Stromal cell of bone marrow (primary cell): ENCODE measurements around the gene SLC6A12.
"Not testable (repeated sequence)": the region's sequence is repeated elsewhere in the genome, so short reads cannot be mapped to it uniquely, and the experiment has no call there.

Experiments
- DNase-seq: peaks from one replicate; pipeline ENCODE4 v3.0.0-alpha.2; 2012; ENCODE audit warnings: low read depth

SLC6A12 gene

DNA sequence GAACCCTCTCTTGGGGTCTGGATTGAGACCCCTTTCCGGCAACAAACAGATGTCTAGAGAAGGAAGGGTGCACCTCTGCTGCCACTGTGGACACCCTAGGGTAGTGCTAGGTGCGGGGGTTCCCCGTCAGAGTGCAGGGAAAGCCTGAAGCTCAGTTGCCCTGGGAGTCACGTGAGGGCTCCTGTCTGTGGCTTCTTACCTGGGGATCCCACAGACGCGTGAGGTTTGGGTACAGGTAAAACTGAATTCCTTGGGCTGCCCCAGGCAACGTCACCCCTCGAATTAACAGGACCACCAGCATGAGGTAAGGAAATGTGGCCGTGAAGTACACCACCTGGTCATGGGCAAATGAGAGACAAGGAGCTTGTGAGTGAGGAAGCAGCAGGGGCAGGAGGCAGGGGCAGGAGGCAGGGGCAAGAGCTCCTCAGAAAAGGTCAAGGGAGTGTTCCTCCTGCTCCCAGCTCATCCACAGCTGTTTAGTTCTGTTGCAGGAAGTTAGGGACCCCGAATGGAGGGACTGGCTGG, 21.0 kb upstream of the SLC6A12 start:
- no peak for DNase-seq

DNA sequence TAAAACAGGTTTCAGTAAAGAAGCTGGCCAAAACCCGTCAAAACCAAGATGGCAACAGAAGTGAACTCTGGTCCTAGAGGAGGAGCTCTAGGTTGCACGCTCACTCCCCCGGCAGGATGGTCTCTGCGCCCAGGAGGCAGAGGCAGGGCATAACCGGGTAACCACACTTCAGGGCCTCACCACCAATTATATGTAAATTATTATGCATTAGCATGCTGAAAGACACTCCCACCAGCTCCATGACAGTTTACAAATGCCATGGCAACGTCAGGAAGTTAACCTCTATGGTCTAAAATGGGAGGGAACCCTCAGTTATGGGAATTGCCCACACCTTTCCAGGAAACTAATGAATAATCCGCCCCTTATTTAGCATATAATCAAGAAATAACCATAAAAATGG, 20.1 kb upstream of the SLC6A12 start:
- no peak for DNase-seq

DNA sequence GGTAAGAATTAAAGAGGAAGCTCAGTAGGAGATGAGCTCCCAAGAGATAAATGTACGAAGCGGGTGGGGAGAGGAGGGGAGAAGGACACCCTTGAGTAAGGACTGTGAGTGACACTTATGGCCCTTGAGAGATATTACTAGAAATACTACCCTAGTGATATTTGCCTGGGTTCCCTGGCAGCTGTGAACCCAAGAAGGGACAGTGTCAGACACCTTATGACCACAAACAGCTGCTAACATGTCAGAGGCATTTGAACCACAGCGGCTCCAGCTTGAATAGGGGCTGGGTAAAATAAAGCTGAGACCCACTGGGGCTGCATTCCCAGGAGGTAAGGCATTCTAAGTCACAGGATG, 19.6 kb upstream of the SLC6A12 start:
- DNase-seq = no peak

DNA sequence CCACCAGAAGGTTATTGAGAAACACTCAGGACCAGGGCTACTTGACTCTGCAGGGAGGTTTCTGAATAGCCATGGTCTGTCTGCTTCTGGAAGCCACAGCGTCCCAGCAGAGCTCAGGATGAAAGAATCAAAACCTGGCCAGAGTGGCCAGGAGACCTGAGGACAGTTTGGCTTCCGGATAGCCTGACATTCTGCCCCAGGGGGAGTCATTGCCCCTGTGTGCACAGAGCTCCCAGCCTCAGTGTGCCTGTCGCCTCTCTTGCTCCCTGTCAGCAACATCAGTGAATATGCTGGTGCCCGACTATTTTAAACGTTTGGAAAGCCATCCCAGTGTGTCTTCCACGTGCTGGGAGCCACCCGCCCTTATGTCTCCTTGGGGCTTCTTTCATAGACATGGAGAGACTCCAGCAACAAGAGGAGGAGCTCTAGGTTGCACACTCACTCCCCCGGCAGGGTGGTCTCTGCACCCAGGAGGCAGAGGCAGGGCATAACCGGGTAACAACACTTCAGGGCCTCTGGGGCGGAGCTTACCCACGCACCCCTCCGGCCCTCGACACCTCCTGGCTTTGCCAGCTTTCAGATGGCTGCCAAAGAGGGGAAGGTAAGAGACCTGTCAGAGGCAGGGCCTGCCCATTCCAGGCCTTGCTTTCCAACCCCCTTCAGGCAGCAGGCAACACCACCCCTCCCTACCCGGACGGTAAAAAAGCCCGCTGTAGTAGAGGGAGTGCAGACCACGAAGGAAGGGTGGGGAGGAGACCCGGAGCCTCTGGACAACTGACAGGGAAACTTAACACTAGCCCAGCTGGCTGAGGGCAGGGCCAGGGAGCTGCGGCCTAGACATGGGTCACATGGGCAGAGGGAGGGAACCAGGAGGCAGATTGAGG, 19.0 kb upstream of the SLC6A12 start:
- no peak for DNase-seq

DNA sequence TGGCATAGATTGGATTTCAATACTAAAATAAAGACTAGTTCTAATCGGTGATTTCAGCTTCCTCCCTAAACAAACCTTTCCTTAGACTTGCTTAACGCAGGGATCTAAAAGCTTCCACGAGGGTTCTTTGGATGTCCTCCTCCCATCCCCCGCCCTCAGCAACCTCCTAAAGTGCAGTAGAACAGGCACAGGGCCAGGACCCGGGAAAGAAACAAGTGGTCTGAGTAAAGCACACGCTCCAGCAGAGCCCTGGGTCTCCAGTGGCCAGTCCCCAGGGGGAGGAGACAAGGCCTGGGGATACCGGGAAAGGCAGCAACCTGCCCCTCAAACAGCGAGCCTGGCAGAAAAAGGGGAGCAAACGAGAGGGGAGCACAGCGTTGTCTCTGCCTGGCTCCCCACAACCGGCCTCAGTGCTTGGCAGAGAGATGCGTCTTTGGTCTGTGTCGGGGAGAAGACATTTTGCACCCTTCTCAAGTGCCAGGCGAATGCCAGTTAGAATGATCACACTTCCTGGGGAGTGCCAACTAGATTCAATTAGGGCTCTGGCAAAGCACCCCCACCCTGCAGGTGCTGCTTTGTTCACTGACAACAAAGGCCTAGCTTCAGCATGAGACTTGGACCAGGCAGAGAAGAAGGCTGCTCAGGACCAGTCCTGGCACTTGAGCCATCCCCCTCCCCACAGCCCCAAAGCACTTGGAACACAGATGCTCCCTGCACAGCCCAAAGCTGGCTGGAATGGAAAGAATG, 17.1 kb upstream of the SLC6A12 start:
- no peak for DNase-seq

DNA sequence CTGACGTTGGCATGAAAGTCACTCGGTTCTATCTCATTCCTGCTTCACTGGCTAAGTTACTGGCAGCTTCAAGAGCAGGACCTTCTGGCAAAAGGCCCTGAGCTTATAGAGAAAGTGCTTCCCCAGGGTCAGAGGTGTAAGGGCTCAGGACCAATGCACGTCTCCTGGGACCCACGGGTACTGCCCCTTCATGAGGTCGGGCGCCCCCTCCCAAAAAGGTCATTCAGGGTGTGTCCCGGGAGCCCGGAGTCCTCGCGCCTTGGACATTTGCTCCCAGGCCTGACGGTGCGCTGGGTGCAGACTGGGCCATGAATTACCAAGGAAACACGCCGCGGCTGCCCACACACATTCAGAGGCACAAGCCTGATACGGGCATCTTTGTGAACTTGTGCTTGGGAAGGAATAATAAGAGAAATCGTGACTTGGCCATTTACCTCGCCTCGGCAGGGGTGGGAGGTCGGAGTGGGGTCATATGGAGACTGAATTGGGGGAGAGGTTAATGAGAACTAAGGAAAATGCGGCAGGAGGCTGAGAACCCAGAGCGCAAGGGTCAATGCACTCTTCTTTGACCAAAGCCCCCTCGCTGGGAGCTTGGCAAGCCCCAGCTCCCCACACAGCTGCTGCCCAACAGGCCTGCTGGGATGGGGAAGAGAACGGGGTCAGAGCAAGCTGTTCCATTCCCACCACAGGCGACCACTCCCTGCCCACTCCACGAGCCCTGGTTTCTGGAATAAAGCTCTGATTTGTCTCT, 15.7 kb upstream of the SLC6A12 start:
- DNase-seq = no peak

DNA sequence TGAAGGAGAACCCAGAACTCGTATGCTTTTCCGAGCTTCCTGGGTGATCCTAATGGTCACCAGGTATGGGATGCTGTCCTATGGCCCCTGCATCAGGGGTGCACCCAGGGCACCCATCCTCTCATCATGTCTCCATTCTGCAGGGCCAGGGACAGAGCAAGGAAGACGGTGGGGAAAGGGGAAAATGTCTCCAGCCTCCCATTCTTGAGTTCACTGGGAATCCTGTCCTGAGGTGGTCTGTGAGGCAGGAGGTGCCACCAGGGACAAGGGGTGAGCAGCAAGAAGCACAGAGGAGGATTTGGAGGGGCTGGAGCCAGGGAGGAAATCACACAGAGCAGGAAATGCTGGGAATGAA, 14.9 kb upstream of the SLC6A12 start:
- DNase-seq = no peak

DNA sequence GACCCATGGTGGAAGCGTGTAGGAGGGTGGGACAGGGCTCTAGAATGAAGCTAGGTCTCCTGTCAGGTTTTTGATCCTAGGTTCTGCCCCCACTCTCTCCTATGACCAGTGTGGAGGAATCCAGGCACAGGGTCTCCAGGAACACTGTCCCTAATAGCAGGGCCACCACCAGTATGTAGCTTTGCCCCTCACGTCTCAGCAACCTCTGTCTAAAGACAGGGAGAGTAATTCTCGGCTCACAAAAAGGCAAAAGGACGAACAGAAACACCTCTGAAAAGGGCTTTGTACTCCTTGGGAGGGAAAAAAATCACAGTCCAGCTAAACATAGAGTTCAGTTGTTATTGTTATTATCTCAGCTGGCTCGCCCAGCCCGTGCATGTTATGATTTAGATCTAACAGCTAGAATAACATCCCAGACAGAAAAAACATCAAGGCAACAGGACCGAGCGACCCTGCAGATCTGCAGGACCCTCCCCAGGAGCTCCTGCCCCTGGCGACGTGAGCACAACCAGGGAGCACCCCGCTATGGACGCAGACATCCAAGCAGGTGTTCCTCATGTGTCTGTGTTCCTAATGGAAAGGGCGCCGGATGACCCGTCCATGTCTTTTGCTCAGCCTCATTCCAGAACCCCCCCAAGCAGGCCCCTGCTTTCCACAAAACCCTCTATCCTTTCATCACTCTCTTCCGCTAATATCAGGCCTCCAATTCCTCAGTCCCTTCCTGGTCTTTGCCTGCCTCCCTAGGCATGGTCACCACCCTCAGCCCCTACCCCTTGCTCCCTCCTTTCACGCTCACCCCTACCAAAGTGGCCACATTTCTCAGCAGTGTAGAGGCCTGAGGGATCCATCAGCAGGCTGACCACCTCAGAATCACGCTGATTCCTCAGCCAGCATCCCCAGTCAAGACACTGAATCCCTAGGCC, 14.2 kb upstream of the SLC6A12 start:
- no peak for DNase-seq

DNA sequence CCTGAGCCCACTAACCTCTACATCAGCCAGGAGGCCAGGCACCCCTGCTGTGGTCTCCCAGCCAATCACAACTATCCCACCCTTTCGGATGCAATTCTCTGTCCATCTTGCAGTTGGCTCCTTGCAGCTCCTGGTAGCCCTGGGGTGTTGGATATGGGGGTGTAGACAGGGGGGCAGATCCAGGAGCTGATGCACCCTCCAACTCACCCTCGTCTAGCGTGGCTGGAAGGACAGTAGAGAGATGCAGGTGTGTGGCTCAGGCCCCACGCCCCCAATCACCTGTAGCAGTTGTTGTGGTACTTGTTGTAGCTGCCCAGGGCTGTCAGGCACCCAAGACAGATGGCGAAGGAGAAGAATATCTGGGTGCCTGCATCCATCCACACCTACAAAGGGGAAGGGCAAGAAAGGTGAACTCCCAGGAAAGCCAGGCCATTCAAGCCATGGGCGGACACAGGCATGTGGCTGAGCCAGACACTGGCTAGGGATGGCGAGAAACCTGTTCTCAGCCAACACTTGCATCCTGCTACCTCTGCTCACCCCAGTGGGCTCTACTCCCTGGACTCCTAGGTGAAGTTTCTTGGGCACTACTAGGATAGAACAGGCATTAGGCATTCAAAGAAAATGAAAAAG, 13.4 kb upstream of the SLC6A12 start:
- DNase-seq = no peak

DNA sequence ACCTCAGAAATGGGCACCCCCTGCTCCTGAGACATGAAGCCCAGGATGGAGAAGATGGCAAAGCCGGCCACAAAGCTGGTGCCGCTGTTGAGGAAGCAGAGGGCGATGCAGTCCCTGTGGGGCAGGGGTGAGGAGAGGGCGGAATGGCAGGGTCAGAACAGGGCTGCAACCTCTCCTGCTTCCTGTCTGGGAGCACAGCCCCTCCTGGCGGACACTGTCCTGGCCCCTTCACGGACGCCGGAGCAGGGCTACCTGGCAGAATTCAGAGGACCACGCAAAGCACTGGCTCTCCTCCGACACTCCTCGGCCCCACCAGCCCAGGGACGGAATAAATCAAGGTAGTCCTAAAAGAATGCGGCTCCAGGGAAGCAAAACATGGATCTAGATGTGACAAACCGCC, 12.4 kb upstream of the SLC6A12 start:
- no peak for DNase-seq

DNA sequence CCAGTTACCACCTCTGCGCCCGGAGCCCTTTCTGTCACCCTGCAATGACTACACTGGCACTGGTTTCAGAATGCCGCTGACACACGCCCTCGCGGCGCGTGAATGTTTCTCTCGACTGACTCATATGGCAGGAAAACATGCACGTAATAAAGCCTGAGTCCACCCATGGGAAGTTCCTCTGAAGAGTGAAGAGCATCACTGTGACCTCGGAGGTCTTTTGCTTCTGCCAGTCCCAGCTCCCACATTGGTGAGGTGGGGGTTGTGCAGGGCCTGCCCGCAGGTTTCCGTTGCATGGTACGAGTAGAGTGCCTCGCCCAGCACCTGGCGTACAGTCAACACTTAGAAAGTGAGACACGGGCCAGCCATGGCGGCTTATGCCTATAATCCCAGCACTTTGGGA, 11.1 kb upstream of the SLC6A12 start:
- DNase-seq = no peak

DNA sequence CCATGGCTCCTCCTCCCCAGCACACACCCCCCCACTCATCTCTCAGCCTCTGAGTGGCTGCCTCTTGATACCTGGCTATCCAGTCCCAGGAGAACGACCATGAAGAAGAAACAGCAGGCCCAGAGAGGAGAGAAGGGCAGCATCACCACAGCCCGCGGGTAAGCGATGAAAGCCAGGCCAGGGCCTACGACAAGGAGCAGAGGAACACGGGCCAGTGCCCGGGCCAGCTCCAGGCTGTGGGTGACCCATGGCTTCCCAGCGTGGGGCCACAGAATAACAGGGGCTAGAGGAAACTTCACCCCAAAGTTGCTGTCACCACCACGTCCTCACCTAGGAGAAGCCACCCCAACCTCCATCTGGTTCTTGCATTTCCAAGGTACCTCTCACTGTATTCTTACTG, 10.4 kb upstream of the SLC6A12 start:
- DNase-seq = no peak

DNA sequence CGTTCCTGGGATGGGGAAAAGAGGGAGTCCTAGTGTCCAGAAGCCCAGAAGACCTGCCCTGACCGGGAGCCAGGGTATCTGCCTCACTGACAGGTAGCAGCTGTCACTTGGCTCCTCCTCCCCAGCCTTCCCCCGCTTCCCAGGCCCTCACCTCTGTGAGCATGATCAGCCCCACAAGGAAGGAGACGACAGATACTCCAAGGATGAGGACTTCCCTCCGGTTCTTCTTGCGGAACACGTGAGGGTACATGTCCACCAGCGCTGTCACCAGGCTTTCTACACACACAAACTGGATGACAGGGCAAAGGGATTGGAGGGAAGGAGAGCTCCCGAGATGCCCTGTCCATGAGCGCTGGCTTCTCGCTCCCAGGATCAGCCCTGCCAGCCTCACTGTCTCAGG, 9.9 kb upstream of the SLC6A12 start:
- no peak for DNase-seq

DNA sequence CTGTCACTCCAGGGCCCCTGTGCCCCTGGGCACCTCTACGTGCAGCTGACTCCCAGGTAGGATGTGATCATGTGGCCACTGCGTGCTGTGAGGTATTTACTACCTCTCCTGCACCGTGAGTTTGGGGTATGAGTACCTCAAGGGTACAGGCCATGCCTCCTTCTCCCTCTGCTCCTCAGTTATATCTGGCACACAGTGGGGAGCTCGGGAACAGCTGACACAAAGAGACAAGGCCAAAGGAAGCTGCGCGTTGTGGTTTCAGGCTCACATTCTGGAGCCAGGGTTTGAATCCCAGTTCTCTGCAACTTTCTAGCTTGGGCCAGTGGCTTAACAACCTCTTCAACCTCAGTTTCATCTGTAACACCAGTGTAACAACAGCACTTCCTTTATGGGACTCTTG, 7.8 kb upstream of the SLC6A12 start:
- no peak for DNase-seq

DNA sequence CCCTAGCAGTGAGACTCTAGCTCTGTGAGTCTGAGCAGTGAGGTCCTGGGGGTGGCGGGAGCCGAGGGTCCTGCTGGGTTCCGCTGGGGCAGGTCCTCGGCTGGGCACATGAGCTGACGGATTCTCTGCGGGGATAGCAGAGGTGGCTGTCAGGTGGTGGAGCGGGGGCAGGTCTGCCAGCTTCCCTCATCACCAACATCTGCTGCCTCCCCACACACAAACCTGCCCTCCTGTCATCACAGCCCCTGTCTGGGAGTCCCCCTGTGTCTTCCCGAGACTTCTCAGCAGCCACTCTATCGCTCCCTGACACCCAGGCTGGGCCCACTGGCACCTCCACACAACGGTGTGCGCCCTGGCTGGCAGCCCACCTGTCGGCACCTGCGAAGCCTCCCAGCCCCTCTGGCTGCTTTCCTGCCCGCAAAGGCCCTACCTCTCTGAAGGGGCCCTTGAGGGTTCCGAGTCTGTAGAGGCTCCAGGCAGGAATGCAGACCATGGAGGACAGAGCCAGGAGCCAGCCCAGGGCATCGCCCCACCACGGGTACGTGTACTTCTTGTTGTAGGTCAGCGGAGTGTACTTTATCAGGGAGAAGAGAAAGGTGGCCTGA, 7.1 kb upstream of the SLC6A12 start:
- DNase-seq = no peak

DNA sequence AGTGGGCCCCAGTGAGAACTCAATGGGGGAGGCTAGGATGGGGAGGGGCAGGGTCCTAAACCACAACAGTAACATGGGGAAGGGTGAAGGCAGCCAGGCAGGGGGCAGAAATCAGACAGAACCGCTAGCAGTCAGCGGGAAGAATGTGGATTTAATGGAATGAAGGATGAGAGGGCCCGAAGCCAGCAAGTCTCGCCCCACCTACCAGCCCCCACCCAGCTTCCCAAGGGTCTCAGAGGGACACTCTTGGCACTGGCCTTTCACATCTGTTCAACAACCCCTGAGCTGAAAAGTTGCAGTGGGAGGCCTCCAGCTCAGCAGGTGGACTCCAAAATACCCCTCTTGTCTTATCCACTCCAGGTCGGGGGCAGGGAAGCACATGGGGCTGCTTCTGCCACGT, 6.5 kb upstream of the SLC6A12 start:
- DNase-seq = no peak

DNA sequence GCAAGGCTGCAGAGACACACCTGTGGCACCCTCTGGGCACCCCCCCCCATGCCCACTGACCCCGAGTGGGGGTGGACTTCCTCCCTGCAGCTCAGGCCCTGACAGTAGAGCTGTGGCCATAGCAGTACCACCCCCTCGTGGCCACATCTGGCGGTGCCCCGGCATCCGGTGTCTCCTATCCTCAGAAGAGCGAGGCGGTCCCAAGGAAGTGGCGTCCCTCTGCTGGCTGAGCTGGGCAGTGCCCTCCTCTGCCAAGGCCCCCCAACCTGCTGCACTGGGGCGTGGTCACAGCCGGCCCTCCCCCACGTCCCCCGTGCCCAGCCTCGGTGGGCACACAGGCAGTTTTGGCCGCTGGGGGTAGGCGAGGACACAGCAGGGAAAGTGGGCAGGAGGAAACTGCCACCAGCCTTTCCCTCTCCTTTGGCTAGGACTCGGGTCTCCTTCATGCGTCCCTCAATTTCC, 6.0 kb upstream of the SLC6A12 start:
- DNase-seq = no peak

DNA sequence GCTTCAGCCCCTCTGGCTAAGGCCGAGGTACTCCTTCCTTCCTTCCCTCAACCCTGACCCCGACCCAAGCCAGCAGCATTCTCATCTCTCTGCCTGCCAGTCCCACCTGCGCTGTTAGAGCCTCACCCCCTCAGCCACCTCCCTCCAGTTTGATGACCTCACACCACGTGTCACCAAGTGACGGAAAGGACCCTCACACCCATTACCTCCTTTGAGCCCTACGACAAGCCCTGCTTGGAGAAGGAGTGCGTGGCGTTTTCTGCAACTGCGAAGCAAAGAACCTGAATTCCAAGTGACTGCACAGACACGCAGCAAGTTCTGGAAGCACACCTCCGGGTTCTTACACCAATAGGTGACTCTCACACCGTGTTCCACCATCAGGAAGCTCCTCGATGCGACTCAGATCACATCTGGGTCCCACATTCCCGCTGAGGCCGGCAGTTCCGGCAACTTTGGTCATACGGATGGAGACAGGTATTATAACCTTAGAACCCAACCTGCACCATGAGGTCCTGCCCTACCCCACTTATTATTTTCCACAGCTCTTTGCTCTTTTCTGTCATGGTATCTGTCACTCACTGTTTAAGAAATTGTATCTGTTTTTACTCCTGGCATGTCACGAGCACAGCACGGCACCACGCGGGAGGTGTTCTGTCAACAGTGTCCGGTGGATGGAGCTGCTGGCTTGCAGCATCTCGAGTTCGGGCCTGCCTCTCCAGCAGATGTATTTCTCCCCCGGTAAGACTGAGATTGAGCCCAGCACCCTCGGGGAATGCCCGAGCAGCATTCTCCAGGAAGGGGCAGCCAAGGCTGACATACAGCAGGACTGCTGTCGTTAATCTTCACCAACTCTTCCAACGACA, 5.0 kb upstream of the SLC6A12 start:
- no peak for DNase-seq

DNA sequence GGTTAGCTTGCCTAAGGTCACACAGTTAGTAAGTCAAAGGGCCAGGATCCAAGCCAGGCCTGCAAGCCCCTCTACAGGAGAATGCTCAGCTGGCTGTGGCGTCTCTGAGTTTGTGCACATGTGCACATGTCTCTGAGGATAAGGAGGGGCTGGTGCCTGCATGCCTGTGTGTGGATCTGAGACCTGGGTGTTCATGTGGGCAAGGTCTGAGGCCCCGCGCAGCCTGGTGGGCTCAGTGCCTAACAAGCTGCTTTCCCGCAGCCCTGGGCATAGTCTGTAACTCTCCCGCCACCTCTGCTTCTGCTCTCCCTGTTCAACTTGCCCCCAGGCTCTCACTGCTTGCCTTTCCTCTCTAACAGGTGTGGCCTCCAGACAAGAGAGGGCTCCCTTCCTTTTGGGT, 4.3 kb upstream of the SLC6A12 start:
- DNase-seq = no peak

DNA sequence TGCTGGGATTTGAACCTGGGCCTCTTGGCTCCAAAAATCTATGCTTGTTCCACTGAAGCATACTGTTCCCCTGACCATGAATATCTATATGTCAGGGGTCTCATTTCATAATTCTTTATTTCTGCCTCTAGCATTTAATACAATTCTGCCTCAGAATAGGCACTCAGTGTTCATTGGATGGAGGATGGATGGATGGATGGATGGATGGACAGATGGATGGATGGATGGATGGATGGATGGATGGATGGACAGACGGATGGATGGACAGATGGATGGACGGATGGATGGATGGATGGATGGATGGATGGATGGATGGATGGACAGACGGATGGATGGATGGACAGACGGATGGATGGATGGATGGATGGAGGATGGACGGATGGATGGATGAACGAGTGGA, 3.1 kb upstream of the SLC6A12 start:
- DNase-seq = not testable (repeated sequence)
